Measurements from ENCODE around the gene TTLL11.

The TTLL11 gene

DNA sequence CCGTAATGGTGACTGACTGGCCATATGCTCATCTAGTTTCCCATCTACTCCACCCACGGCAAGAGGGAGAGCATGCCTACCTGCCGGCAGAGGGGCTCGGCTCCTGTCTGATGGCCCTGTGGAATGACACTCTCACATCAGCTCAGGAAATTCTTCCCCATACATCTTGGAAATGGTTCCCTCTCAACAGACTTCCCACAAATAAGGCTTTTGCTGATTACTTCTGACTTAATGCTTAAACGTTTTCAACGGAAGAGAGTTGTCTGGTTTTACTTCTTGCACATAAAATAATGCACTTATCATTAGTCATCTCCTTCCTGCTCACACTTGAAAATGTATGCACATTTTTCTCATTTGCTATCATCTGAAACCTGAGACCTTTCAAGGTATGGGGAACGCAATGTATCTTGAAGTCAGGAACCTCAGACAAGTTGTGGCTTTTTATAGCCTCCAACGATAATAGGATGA, 129.5 kb downstream of the TTLL11 start:
- no peak for DNase-seq

DNA sequence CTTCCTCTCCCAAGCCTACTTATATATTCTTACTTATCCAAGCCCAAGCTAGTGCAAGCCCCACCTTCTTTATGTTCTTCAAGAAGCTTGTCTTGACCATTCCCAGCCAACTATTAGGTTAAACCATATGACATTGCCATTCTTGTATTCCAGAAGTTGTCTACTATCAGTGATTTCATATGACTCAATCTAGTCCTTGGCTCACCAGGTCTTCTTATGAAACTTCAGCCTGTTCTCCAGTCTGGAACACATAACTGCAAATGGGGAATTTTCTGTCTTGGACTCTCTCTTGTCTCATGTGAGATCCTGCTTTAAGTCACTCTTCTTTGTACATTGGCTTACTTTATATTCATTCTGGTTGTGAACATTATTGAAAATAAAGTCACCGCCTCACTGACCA, 130.7 kb downstream of the TTLL11 start:
- DNase-seq = no peak

DNA sequence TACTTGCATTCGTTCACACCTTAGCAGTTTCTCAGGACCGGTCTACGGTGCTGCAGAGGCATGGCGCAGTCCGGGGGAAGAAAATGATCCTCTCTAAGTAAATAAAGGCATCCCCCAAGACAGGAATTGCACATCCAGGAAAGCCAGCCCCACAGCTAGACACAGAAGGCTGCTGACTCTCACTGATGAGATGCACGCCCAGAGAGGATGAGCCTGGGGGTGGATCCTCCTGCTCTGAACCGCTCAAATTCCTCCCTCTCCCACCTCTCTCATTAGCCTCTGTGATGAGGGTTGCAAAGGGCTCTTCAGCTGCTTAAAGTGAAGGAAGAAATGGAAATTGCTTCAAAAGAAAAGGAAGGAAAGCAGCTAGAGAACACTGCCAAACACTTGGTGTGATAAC, 132.4 kb downstream of the TTLL11 start:
- no peak for DNase-seq

DNA sequence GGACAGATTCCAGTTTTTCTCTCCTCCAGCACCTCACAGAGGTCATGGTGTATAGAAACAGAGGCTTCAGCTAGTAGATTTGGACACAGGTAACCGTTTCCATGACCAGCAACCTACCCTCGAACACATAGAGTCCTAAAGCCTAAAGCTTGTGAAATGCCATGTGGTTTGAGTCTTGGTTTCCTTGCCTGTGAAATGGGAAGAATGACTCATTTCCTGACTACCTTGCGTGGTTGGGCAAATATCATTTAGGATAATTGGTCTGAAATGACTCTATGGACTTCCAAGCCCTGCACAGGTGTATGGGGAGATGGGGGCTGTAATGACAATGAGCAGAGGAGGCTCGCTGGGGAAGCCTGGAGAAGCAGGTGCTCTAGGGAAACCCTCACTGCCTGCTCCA, 134.6 kb downstream of the TTLL11 start:
- no peak for DNase-seq

DNA sequence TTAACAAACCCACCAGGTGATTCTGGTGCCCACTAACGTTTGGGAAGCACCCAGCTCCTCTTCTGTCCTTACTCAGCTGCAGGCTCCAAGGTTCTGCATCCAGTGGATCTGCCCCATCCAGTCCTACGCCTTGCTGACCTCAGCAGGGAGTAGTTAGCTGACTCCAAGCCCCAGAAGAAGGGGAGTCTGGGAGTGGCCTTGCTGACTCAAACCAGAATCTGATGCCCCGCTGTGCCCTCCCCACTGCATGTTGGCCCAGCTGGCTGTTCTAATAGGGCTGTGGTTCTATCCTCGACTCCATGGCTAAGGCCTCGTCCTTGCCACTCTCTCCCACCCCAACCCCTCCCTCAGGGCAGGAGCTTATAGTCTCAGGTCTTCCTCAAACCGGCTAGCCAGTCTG, 136.3 kb downstream of the TTLL11 start:
- no peak for DNase-seq

DNA sequence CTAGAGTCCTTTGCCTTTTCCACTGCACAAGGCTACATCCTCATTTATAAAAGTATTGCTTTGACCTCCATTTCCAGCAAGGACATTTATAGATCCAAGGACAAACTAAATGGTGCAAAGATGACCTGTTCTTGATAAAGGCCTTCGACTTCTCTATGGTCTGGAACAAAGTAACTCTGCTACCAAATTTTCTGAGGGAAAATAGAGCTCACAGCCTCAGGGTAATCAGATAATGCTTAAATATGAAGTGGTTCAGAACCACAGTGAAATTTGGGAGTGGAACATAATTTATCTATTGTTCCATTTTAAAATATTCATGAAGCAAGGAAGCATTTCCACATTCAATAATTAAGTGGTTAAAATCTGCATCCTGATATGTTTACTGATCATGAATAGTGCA, 137.5 kb downstream of the TTLL11 start:
- DNase-seq = no peak

DNA sequence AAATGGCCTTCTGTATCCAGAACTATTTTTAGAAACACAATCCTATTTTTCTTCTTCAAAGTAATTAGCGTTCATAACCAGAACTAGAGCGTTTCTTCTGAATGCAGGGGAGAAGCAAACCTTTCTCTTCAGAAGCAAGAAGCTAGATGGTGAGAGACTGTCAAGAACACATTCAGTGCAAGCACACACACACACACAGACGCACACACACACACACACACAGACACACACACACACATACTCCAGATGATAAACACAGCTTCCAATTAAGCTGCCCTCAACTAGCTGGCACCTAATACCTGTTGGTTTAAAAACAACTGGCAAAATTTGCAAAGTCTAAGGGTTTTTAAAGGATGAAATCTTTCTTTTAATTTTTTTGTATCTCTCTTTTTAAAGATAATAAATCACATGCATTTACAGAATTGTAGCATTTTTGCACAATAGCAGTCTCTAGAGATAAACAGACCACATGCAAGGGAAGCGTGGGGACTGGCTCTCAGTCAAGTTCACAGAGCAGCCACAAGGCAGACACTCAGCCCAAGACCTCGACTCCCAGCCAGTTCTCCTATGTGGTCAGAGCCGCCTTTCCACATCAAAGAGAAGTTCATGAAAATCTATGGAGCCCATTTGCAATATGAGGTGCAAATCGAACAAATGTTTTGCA, 138.5 kb downstream of the TTLL11 start:
- no peak for DNase-seq

DNA sequence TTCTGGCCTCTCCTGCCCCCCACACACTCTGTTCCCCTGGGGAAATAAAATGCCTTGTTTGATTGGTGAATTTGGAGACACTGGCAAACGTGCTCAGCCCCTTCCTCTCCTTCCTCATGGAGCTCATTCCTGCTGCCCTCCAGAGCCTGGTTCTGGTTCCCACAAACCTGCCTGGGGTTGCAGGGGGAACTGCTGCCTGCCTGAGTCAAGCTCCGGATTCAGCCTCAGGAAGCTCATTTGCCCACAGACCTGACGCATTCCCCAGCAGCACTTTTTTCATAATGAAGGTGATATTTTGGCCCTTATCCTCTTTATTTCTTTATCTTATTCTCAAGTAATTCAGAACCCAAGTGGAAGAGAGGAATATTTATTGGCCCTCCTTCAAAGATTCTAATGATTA, 140.5 kb downstream of the TTLL11 start:
- DNase-seq = no peak

DNA sequence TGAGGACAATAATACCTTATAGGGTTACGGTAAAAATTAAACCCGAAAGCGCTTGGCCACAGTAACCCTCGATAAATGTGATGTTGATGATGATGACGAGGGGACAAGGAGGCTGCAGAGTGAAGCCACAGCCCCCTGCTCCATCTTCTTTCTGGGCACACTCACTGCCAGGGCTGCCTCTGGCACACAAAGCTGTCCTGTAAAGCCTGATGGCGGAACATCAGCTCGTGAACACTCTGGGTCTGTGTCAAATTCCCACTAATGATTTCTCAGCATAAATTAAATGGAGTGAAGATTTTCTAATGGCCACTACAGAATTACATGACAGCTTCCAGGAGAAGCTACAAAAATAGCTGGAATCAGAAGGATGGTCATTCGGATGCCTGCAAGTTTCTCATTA, 142.2 kb downstream of the TTLL11 start:
- DNase-seq = no peak

DNA sequence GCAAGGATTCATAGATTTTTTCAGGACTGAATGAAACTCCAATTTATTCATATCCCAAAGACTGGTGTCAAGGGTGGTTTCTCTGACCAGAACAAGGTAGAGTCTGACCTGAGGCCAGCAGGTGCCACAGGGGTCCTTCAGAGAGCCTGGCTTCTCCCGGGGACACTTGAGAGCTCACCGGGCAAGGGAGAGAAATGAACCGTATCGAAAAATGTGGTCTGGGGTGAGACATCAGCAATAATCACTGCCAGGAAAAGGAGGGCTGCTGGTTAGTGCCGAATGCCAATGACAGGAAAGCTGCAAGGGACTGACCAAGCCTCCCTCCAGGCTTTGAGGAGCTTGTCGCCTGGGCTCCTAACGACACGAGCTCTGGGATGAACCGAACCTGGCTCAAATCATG, 142.7 kb downstream of the TTLL11 start:
- DNase-seq = no peak

DNA sequence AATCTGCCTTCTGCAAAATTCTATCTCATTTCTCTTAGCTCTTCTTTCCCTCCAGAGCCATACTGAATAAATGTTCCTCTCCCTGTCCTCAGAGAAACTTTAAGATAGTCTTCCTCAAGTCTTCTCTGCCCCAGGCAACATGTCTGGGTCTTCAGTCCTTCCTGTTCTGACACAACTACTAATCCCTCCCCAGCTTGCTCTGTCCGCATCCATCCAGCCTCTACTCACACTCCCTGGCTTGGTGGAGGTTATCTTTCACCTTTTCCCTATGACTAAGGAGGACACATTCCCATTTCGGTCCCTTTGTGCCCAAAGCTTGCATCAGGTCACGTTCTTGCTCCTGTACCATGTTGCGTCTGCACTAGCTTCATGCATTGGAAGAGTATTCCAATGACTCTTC, 143.3 kb downstream of the TTLL11 start:
- no peak for DNase-seq

DNA sequence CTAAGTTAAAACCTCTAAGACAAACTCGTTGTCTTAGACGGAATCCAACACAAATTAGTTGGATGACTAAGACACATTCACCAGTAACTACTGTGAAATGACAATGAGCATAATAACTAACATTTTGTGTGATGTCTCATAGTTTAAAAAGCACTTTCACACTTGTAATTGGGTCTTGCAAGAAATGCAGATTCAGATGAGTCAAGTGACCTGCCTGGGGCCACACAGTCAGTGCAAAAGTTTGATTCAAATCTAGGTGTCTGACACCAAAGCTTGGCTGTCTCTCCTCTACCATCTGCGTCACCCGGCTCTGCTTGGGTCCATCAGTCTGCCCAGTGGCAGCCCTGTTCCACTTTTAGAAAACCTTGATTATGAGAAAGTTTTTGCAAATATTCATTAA, 143.7 kb downstream of the TTLL11 start:
- DNase-seq = no peak

DNA sequence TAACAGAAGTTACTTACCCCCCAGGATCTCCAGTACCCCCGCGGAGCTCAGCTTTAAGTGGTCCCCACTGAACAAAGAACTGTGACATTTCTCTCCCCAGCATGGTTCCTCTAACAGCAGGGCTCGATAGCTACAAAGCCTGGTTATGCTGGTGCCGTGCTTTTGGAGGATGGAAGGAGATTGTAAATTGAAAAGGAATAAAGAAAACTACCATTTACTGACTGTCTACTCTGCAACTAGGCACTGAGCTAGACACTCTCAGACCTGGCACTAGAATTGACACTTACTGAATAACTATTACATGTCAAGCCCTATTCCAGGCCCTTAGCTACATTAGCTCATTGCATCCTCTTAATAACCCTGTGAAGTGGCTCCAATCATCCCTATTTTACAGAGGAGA, 145.3 kb downstream of the TTLL11 start:
- no peak for DNase-seq

DNA sequence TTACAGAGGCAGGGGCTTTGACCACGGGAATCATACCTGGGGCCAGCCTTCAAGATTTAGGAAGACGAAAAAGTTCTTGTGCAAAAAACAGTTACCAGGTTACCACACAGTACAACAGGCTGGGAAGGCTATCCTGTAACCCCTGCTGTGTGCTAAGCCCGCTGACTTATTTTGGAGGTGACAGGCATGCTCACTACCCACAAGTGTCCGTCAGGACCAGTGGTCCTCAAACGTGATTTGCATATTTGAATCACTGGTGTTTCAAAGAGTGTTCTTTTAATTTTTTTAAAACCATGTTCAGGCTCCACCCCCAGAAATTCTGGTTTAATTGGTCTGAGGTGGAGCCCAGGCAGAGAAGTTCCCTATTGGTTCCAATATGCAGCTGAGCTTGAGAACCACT, 146.6 kb downstream of the TTLL11 start:
- DNase-seq = no peak

DNA sequence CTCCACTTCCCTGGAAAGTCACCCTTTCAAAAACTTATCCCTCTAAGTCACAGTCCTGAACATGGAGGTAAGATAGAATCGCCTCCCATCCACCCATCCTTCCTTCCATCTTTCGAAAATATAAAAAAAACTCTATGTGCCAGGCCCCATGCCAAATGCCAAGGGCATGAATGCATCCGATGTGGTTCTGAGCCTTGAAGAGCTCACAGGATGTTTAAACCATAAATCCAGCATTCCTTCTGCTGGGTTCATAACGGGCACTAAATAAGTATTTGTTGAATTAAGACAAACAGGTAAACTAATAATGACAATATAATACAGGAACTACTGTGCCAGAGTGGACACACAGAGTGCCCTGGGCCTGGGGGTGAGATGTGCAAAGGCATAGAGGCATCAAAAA, 147.3 kb downstream of the TTLL11 start:
- DNase-seq = peak; percentile 5

DNA sequence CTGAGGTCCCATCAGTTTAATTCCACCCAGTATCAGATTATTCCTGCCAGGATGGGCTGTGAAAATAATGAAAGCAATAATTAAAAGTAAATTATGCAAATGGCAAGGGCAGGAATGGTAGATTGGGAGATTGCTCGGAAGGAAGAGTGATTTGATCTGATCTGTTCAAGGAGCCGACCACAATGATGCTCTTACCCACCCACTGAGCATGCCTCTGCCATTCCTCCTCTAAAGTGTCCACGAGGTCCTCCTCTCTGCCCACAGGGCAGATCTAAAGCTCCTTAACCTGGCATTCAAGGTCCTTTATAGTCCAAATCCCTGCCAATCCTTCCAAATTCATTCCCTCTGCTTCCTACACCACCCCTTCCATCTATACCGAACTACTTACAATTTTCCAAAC, 147.8 kb downstream of the TTLL11 start:
- no peak for DNase-seq

DNA sequence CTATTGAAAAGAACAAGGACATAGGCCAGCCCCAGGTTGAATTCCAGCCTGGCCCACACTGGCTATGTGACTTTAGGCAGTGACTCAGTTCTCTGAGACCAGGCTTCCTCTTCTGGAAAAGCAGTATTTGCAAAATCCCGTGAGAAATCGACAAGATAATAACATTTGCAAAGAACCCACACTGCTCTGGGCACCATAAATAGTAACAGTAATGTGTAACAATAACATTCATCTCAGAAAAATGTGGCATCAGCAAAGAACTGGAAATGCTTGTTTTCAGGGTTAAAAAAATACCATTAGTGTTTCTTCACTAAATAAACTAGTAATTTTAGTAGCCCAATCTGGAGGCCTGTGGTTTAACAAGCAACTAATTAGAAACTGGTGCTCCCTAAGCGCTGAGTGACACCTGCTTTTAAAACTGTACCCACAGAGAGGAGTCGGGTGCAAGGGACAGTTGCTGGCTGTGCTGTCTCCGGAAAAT, 148.4 kb downstream of the TTLL11 start:
- no peak for DNase-seq

DNA sequence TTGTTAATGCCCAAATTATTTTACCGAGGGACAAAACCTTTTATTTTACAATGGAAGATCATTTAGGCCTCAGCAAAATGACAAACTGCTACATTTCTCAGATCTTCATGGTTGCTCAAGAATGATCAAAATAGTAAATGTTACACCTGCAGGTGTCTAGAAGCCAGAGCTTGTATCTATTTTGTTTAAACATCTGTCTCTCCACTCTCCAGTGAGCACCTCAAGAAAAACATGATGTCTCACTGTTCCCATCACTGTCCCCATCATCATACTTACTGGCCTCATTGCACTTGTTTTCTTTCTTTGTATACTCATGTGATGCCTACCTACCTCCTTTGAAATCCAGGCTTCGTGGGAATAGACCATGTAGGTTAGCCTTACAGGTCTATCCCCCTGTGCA, 149.6 kb downstream of the TTLL11 start:
- no peak for DNase-seq

DNA sequence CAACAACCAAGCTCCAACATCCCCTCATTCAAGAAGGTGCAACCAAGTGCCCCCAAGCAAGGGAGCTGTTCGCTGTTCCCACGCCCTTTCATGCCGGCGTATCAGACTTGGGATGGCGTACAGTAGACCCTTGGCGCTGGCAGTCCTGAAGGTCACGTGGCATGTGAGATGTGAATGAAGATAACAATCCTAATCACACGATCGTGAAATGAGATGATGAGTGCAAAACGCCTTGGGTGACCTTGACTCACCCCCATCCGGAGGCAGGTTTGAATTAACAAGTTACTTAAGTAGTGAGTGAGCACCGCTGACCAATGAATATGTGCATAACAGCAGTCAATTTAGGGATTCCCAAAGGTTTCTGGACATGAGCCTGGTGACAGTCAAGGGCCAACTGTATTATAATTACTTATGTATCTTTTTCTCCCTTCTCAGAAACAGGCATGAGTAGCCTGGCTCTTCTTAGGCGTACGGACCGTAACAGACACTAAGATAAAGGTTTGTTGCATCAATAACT, 150.2 kb downstream of the TTLL11 start:
- DNase-seq = no peak

DNA sequence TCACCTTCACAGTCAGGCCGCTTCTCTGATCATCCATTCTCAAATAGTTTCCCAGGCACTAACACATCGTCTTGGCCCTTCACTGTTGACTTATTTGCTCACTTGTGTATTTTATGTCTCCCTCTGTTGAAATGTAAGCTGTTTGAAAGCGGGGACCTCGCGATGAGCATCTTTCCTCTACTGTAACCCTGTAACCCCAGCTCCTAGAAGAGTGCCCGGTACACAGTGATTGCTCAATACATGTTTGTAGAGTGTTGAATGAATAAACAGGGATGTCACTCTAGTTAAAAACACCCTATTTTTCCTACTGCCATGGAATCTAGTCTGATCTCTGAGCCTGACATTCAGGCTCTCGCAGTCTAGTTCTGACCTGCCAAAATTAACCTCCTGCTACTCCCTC, 150.8 kb downstream of the TTLL11 start:
- no peak for DNase-seq

DNA sequence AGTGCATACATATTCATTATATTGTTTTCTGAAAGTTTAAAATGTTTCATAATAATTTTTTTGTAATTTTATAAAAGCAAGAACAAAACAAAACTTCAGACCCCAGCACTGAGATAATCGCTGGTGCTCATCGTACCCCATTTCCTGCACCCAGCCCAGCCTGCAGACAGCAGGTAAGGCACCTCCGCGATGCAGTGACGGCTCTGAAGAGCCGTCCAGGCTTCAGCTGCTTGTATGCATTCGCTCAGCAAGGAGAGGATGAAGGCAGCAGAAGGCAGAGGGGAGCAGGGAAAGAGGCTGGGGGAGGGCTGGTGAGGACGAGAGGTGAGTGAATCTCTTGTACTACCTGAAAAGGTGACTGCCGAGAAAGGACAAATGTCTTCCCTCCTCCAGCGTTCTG, 153.5 kb downstream of the TTLL11 start:
- no peak for DNase-seq

DNA sequence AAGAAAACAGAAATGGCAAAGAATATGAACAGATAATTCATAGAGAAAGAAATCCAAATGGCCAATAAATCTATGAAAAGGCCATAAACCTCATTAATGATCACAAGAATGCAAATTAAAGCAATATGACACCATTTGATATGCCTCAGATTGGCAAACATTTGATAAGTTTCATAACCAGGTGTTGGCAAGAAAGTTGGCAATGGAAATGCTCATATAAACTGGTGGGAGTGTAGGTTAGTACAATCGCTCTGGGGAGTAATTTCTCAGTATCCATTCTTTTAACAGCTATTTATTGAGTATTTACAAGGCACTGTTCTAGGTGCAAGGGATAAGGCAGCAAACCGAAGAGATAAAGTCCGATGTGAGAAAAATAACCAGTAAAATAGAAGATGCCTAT, 154.5 kb downstream of the TTLL11 start:
- DNase-seq = no peak

DNA sequence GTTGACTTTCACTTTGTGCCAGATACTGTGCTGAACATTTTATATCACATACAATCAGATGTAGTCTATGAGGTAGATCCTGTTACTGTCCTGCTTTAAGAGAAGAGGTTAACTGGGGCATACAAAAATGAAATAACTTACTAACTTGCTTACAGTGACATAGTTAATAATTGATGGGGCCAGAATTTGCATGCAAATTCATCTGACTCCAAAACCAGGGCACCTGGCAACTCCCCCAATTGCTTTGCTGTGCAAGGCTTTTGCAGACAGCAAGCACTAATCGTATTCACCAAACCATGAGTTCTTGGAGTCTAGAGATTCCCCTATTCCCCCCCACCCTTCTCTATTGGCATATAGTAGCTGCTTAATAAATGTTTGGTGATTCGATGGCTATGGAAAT, 155.9 kb downstream of the TTLL11 start:
- no peak for DNase-seq

DNA sequence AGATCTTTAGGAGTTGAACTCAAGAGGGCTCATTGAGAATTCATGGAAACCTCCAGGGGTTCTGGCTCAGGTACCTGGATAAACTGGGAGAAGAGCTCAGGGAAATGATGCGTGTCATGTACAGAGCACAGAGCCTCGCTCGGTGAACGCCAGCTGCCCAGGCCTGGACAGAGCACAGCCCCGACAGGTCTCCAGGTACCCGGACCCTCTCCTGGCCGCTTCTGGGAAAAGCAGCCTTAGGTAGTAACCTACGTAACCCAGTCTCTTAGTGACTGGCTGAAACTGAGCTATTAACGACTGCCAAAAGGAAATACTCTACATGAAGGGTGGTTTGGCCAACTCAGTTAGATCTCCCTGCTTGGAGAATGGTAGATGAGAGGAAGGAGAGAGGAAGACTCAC, 157.4 kb downstream of the TTLL11 start:
- DNase-seq = no peak

DNA sequence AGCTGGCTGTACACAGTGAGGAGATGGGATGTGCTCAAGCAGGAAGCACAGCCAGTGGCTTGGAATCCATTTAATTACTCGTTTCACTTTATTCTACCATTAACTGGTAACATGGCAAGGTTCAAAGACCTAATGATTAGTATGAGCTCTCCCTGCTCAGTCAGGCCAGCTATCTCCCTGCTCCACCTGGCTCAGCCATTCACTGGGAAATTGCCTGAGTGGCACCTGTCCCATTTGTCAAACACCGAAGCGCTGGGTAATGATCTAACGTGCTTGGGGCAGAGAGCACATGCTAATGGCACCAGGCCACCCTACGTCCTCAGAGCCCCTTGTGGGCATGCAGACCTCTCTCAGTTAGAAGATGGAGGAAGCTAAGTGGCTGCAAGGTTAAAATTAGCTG, 162.2 kb downstream of the TTLL11 start:
- DNase-seq = no peak
